HCT116 (cell line): ENCODE results near the gene ZNF318. TPM values are rescaled to one million over a fixed set of nuclear protein-coding genes. Genes with fewer than 3 reads are reported as not detected.

Experiments
- ATAC-seq: fragments of 200-7000 bp; cut with Tn5 transposase; 2 replicates; pipeline ENCODE4 v1.9.1; 2020; ENCODE audit warnings: mild to moderate bottlenecking, moderate library complexity
- BruUV-seq: library from RNA; stranded (reverse); fragments of 400-500 nt; replicated peaks from 2 replicates; lab custom pipeline; 2021; lab: Mats Ljungman, UMichigan
- CTCF ChIA-PET: fragments of 300-600 bp; sonication (Branson Sonifier 250); formaldehyde crosslinking; loops from one replicate; lab custom pipeline; 2021; ENCODE audit warnings: antibody characterized with exemption; lab: Charles Lee
- POLR2A ChIA-PET: fragments of 300-600, 350-600 bp; sonication (Branson Sonifier 250); formaldehyde crosslinking; loops from one replicate; lab custom pipeline; 2021; ENCODE audit warnings: antibody characterized with exemption; lab: Charles Lee
- RAD21 ChIA-PET, 2 experiments: fragments of 300-600 bp; sonication (Branson Sonifier 250); formaldehyde crosslinking; loops; one replicate each; lab custom pipeline; 2023; ENCODE audit warnings: low total read pairs in 2 of 2; ENCODE audit not compliant: uncharacterized antibody in 2 of 2, unreplicated experiment in 2 of 2, low non-redundant PET in 1 of 2; lab: Charles Lee
- DNase-seq: peaks from one replicate; pipeline ENCODE4 v3.0.0-alpha.2; 2010; ENCODE audit warnings: low read depth, low spot score
- H2AFZ ChIP-seq: fragments of 200-600 bp; shearing (Covaris generic), sonication (generic); 2 replicates; pipeline ENCODE4 v1.6.1; 2017; ENCODE audit warnings: low read depth, mixed run types, mixed read lengths, antibody characterized with exemption, low read length; ENCODE audit not compliant: poor library complexity, severe bottlenecking
- H3K27ac ChIP-seq: 2 replicates; pipeline ENCODE4 v1.5.1; 2012; ENCODE audit warnings: low read depth, low read length
- H3K27me3 ChIP-seq: fragments of 200-600 bp; sonication (generic); 2 replicates; pipeline ENCODE4 v1.6.1; 2016; ENCODE audit warnings: mixed run types, low read length, mixed read lengths; ENCODE audit not compliant: insufficient read depth
- H3K36me3 ChIP-seq, 2 experiments: fragments of 200-500 bp in 1 of 2; fragments of 200-600 bp in 1 of 2; sonication (Bioruptor generic) in 1 of 2; sonication (generic) in 1 of 2; 2 replicates each; pipeline versions ENCODE4 v1.5.1 to v1.6.1; 2014 to 2016; ENCODE audit warnings: low read length in 2 of 2, inconsistent platforms in 1 of 2, mixed read lengths in 1 of 2, mixed run types in 1 of 2; ENCODE audit not compliant: insufficient read depth in 2 of 2, control insufficient read depth in 1 of 2
- H3K4me1 ChIP-seq, 2 experiments: fragments of 200-600 bp in 1 of 2; sonication (generic) in 1 of 2; 2 replicates each; pipeline versions ENCODE4 v1.5.1 to v1.6.1; 2012 to 2017; ENCODE audit warnings: low read length in 2 of 2, inconsistent platforms in 1 of 2, mild to moderate bottlenecking in 1 of 2, mixed read lengths in 1 of 2, mixed run types in 1 of 2, moderate library complexity in 1 of 2; ENCODE audit not compliant: insufficient read depth in 2 of 2, control insufficient read depth in 1 of 2
- H3K4me2 ChIP-seq: fragments of 200-600 bp; sonication (generic); 2 replicates; pipeline ENCODE4 v1.6.1; 2017; ENCODE audit warnings: mixed run types, low read length, mixed read lengths
- H3K4me3 ChIP-seq, 2 experiments: fragments of 200-600 bp in 1 of 2; sonication (generic) in 1 of 2; replicated peaks in 1 of 2; 2 replicates each; pipeline ENCODE4 v1.5.1; 2011 to 2016; ENCODE audit warnings: low read length in 2 of 2, control low read depth in 1 of 2, low read depth in 1 of 2, mild to moderate bottlenecking in 1 of 2, mixed read lengths in 1 of 2, mixed run types in 1 of 2
- H3K79me2 ChIP-seq: fragments of 200-600 bp; sonication (generic); 2 replicates; pipeline ENCODE4 v1.6.1; 2017; ENCODE audit warnings: mild to moderate bottlenecking, mixed run types, low read length, moderate library complexity, mixed read lengths; ENCODE audit not compliant: insufficient read depth
- H3K9ac ChIP-seq: fragments of 200-600 bp; sonication (generic); 2 replicates; pipeline ENCODE4 v1.6.1; 2016; ENCODE audit warnings: low read length, mixed read lengths
- H3K9me2 ChIP-seq: fragments of 200-600 bp; sonication (generic), shearing (Covaris generic); 2 replicates; pipeline ENCODE4 v1.6.1; 2017; ENCODE audit warnings: mixed run types, mild to moderate bottlenecking, moderate library complexity; ENCODE audit not compliant: insufficient read depth
- H3K9me3 ChIP-seq, 2 experiments: fragments of 200-500 bp in 1 of 2; fragments of 200-600 bp in 1 of 2; sonication (Bioruptor generic) in 1 of 2; sonication (generic) in 1 of 2; 2 replicates each; pipeline ENCODE4 v1.6.1; 2014 to 2017; ENCODE audit warnings: low read length in 2 of 2, mixed read lengths in 2 of 2, inconsistent platforms in 1 of 2, low read depth in 1 of 2, mild to moderate bottlenecking in 1 of 2, mixed run types in 1 of 2, moderate library complexity in 1 of 2; ENCODE audit not compliant: control insufficient read depth in 1 of 2, insufficient read depth in 1 of 2
- H4K20me1 ChIP-seq: fragments of 200-600 bp; sonication (generic), shearing (Covaris generic); 2 replicates; pipeline ENCODE4 v1.6.1; 2017; ENCODE audit warnings: mixed run types, mild to moderate bottlenecking, moderate library complexity; ENCODE audit not compliant: insufficient read depth
- CBX3 ChIP-seq: IDR thresholded peaks from 2 replicates; pipeline ENCODE4 v1.6.1; 2012; ENCODE audit warnings: low read depth
- EGR1 ChIP-seq: IDR thresholded peaks from 2 replicates; pipeline ENCODE4 v1.6.1; 2012; ENCODE audit warnings: low read depth
- ELF1 ChIP-seq: IDR thresholded peaks from 2 replicates; pipeline ENCODE4 v1.6.1; 2012; ENCODE audit warnings: low read depth, borderline replicate concordance
- EZH2 ChIP-seq: fragments of 200-600 bp; sonication (generic); IDR thresholded peaks from 2 replicates; pipeline ENCODE4 v1.6.1; 2017; ENCODE audit warnings: antibody characterized with exemption, mixed run types
- EZH2phosphoT487 ChIP-seq: fragments of 200-600 bp; IDR thresholded peaks from 2 replicates; pipeline ENCODE4 v1.6.1; 2018; ENCODE audit warnings: antibody characterized with exemption, borderline replicate concordance
- FOSL1 ChIP-seq: IDR thresholded peaks from 2 replicates; pipeline ENCODE4 v1.6.1; 2012; ENCODE audit warnings: low read depth
- JUND ChIP-seq: IDR thresholded peaks from 2 replicates; pipeline ENCODE4 v1.6.1; 2012
- POLR2A ChIP-seq: IDR thresholded peaks from 2 replicates; pipeline ENCODE4 v1.7.0; 2011; ENCODE audit warnings: borderline replicate concordance; ENCODE audit not compliant: insufficient read depth, insufficient read length; ENCODE audit errors: extremely low read depth
- POLR2AphosphoS5 ChIP-seq: IDR thresholded peaks from 2 replicates; pipeline ENCODE4 v1.6.1; 2011; ENCODE audit warnings: mild to moderate bottlenecking, low read depth, low read length, moderate library complexity
- SIN3A ChIP-seq: IDR thresholded peaks from 2 replicates; pipeline ENCODE4 v1.6.1; 2012; ENCODE audit warnings: low read depth
- SP1 ChIP-seq: IDR thresholded peaks from 2 replicates; pipeline ENCODE4 v1.6.1; 2012; ENCODE audit warnings: low read depth
- SRF ChIP-seq: IDR thresholded peaks from 2 replicates; pipeline ENCODE4 v1.6.1; 2012; ENCODE audit warnings: low read depth
- ZFX ChIP-seq: fragments of 450-650 bp; IDR thresholded peaks from 2 replicates; pipeline ENCODE4 v1.6.1; 2017
- ZNF274 ChIP-seq: fragments of 200-500 bp; sonication (Bioruptor generic); IDR thresholded peaks from 2 replicates; pipeline ENCODE4 v1.6.1; 2014; ENCODE audit warnings: mild to moderate bottlenecking, low read depth, low read length, inconsistent platforms
- intact Hi-C: fragments of 100-400 bp; cut with micrococcal nuclease; formaldehyde crosslinking; loops from 2 replicates; pipeline ENCODE4 v1.10.0; 2022
- total RNA-seq: library from RNA; stranded (reverse); gene quantifications from one replicate; pipeline ENCODE4 v1.2.1, GENCODE V29; 2021; ENCODE audit not compliant: unreplicated experiment
- TF ChIP-seq, protein P1 (sequence below): IDR thresholded peaks from 2 replicates; pipeline ENCODE4 v1.6.1; 2011; ENCODE audit warnings: mild to moderate bottlenecking, low read length, moderate library complexity; ENCODE audit not compliant: insufficient replicate concordance; ENCODE audit errors: extremely low read depth
- TF ChIP-seq, protein P2 (sequence below), 3 experiments: fragments of 200-600 bp in 1 of 3; sonication (generic) in 1 of 3; IDR thresholded peaks in 2 of 3; conservative IDR thresholded peaks in 1 of 3; 2 replicates each; pipeline ENCODE4 v1.5.1; 2012 to 2017; ENCODE audit warnings: low read depth in 2 of 3, low read length in 2 of 3, antibody characterized with exemption in 1 of 3, borderline replicate concordance in 1 of 3, control low read depth in 1 of 3, mild to moderate bottlenecking in 1 of 3, mixed read lengths in 1 of 3, mixed run types in 1 of 3, moderate library complexity in 1 of 3; ENCODE audit not compliant: insufficient read depth in 1 of 3

The ZNF318 gene
- total RNA-seq, 1 experiment from 2014 or later, result 15.2 TPM

DNA sequence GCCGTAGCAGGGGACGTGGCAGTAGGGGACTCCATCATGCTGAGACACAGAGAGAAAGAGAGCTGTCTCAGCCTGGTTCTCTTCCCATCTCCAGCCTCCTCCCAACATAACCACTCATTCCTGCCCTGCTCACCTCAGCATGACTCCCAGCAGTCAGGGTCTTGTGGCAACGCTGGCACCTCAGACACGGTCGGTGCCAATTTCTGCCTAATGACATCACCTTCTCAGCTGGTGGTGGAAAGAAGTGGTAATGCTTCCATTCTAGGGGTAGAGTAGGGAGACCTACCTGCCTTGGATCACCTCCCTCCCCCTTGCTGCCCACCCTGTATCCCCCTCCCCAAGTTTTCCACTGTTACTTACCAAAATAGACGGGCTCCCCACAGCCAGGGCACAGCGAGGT is 63.4 kb downstream of the ZNF318 start:
- RAD21 ChIA-PET, result no interaction called here
- CTCF ChIA-PET, result no interaction called here
- no peak for DNase-seq

DNA sequence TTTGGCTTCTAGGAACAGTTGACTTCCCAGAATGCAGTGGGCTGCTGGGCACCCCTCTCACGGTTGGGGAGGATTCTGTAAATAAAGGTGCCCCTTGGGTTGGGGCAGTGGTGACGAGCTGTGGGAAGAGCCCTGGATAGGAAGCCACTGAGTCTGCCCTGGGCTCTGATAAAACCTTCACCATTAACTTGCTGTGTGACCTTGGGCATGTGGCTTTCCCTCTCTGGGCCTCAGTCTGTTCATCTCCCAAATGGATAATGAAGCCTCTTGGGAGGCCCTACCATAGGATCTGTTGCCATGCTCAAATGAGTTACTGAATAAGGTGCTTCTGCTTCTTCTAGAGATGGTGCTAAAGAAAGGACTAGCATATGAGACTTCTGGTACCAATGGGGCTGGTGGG is 64.6 kb downstream of the ZNF318 start:
- H3K9ac ChIP-seq, result no peak overlapping the region
- ATAC-seq, result no peak
- no peak overlapping the region for H3K27ac ChIP-seq
- H2AFZ ChIP-seq, result no peak overlapping the region
- H3K79me2 ChIP-seq, result no peaks in the 10 kb centered on the region
- H3K27me3 ChIP-seq, result no peaks in the 10 kb centered on the region
- H3K9me2 ChIP-seq, result no peaks in the 10 kb centered on the region
- CTCF ChIA-PET, result no interaction called here
- no TSS peak for BruUV-seq
- POLR2A ChIA-PET, result no interaction called here
- H3K4me2 ChIP-seq, result no peak overlapping the region
- intact Hi-C loops, result no loop called here
- no peaks in the 10 kb centered on the region for H3K4me1 ChIP-seq
- H3K9me3 ChIP-seq, result no peaks in the 10 kb centered on the region
- no peak for DNase-seq
- no peak overlapping the region for H3K4me3 ChIP-seq
- RAD21 ChIA-PET, result no interaction called here
- H4K20me1 ChIP-seq, result no peaks in the 10 kb centered on the region
- H3K36me3 ChIP-seq, result no peaks in the 10 kb centered on the region
- TF ChIP-seq EZH2, result no peak
- TF ChIP-seq JUND, result no peak
- TF ChIP-seq, protein P1, sequence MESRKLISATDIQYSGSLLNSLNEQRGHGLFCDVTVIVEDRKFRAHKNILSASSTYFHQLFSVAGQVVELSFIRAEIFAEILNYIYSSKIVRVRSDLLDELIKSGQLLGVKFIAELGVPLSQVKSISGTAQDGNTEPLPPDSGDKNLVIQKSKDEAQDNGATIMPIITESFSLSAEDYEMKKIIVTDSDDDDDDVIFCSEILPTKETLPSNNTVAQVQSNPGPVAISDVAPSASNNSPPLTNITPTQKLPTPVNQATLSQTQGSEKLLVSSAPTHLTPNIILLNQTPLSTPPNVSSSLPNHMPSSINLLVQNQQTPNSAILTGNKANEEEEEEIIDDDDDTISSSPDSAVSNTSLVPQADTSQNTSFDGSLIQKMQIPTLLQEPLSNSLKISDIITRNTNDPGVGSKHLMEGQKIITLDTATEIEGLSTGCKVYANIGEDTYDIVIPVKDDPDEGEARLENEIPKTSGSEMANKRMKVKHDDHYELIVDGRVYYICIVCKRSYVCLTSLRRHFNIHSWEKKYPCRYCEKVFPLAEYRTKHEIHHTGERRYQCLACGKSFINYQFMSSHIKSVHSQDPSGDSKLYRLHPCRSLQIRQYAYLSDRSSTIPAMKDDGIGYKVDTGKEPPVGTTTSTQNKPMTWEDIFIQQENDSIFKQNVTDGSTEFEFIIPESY, result no peak
- TF ChIP-seq EGR1, result no peak
- TF ChIP-seq ELF1, result no peak
- TF ChIP-seq SRF, result no peak
- TF ChIP-seq ZNF274, result no peak
- no peak for TF ChIP-seq POLR2A
- no peak for TF ChIP-seq POLR2AphosphoS5
- no peak for TF ChIP-seq FOSL1

More for the DNA sequence above, 63.4 kb downstream of the ZNF318 start:
- Histone ChIP-seq H3K27me3 (no peaks in the 10 kb centered on the region), H3K9me2 (no peaks in the 10 kb centered on the region), H2AFZ (no peak overlapping the region), H3K4me1 (peaks cover 2 to 8% of the 10 kb centered on the region in 2 experiments; a peak in 3 of 4 replicates), H3K9me3 (no peaks in the 10 kb centered on the region), H3K79me2 (no peaks in the 10 kb centered on the region), H3K36me3 (no peaks in the 10 kb centered on the region), H3K4me3 (no peak overlapping the region), H3K4me2 (no peak overlapping the region), H3K9ac (no peak overlapping the region), H4K20me1 (no peaks in the 10 kb centered on the region), H3K27ac (no peak overlapping the region)
- BruUV-seq, result no TSS peak
- no peak for ATAC-seq
- intact Hi-C loops, result no loop called here
- POLR2A ChIA-PET, result no interaction called here
- TF ChIP-seq ELF1 (no peak), ZFX (no peak), POLR2A (no peak), JUND (no peak), FOSL1 (no peak), EZH2 (no peak), SRF (no peak), SIN3A (no peak), CBX3 (no peak), SP1 (no peak), EZH2phosphoT487 (no peak)
- TF ChIP-seq, protein P2, sequence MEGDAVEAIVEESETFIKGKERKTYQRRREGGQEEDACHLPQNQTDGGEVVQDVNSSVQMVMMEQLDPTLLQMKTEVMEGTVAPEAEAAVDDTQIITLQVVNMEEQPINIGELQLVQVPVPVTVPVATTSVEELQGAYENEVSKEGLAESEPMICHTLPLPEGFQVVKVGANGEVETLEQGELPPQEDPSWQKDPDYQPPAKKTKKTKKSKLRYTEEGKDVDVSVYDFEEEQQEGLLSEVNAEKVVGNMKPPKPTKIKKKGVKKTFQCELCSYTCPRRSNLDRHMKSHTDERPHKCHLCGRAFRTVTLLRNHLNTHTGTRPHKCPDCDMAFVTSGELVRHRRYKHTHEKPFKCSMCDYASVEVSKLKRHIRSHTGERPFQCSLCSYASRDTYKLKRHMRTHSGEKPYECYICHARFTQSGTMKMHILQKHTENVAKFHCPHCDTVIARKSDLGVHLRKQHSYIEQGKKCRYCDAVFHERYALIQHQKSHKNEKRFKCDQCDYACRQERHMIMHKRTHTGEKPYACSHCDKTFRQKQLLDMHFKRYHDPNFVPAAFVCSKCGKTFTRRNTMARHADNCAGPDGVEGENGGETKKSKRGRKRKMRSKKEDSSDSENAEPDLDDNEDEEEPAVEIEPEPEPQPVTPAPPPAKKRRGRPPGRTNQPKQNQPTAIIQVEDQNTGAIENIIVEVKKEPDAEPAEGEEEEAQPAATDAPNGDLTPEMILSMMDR (IDR thresholded peaks at IDR 0.05 in 2 of 3, conservative IDR thresholded peaks at IDR 0.05 in 1 of 3; ENCODE audit: borderline replicate concordance in 1 of 3, insufficient read depth in 1 of 3, low read depth in 2 of 3, low read length in 2 of 3), result no peak
